Activated naive CD4-positive, alpha-beta T cell treated with anti-CD3 and anti-CD28 coated beads for 36 hours (primary cell): ENCODE measurements around the gene SPATS1. TPM values are rescaled to one million over a fixed set of nuclear protein-coding genes. Genes with fewer than 3 reads are reported as not detected.

Experiments used
- CTCF ChIA-PET: fragments of 350-600 bp; sonication (Branson Sonifier 250); formaldehyde crosslinking; loops from one replicate; lab custom pipeline; 2021; ENCODE audit warnings: antibody characterized with exemption; lab: Charles Lee
- DNase-seq: peaks from one replicate; pipeline ENCODE4 v3.0.0-alpha.2; 2020
- H3K27ac Mint-ChIP-seq: one replicate; pipeline ENCODE4 v1.8.0; 2021; ENCODE audit warnings: mild to moderate bottlenecking, mixed read lengths
- H3K27me3 Mint-ChIP-seq: one replicate; pipeline ENCODE4 v1.8.0; 2021; ENCODE audit warnings: low read depth, mixed read lengths
- H3K36me3 Mint-ChIP-seq: one replicate; pipeline ENCODE4 v1.8.0; 2021; ENCODE audit warnings: low read depth, mixed read lengths
- H3K4me1 Mint-ChIP-seq: one replicate; pipeline ENCODE4 v1.8.0; 2021; ENCODE audit warnings: low read depth, mixed read lengths
- H3K4me3 Mint-ChIP-seq: one replicate; pipeline ENCODE4 v1.8.0; 2021; ENCODE audit warnings: mild to moderate bottlenecking, moderate library complexity, mixed read lengths
- H3K9me3 Mint-ChIP-seq: one replicate; pipeline ENCODE4 v1.8.0; 2021; ENCODE audit warnings: mixed read lengths
- intact Hi-C: fragments of 100-400 bp; cut with micrococcal nuclease; formaldehyde crosslinking; loops from one replicate; pipeline ENCODE4 v1.15.1; 2023
- total RNA-seq, 2 experiments: library from RNA; stranded (reverse); gene quantifications; one replicate each; pipeline ENCODE4 v1.2.3, GENCODE V29; 2021

SPATS1 gene
- total RNA-seq, 2 experiments from 2014 or later: not detected

- Mint-ChIP-seq H3K4me3 (no peak overlapping the region), H3K9me3 (no peaks in the 10 kb centered on the region), H3K36me3 (no peaks in the 10 kb centered on the region), H3K27me3 (peaks cover 1% of the 10 kb centered on the region), H3K4me1 (no peaks in the 10 kb centered on the region), H3K27ac (no peak overlapping the region)
- DNase-seq: no peak
- intact Hi-C loops: no loop called here
- CTCF ChIA-PET: interaction anchor here (0.9 to 1.1 kb wide), 3 partner anchors 13 to 84 kb away, joined by 3 to 4 read pairs (median 3); partner anchors contain the start of gene AARS2
Observed at GRCh38 chr6:44352259-44352658, 9.8 kb downstream of the SPATS1 start.

GRCh38 chr6:44353336-44353735, 10.9 kb downstream of the SPATS1 start:
- Mint-ChIP-seq H3K27ac (no peak overlapping the region), H3K4me3 (no peak overlapping the region), H3K36me3 (no peaks in the 10 kb centered on the region), H3K4me1 (no peaks in the 10 kb centered on the region), H3K9me3 (no peaks in the 10 kb centered on the region), H3K27me3 (peaks cover 5% of the 10 kb centered on the region)
- intact Hi-C loops: no loop called here
- no peak for DNase-seq
- CTCF ChIA-PET: no interaction called here

- CTCF ChIA-PET: interaction anchor here (0.8 kb wide), 1 partner anchor 10 kb away, joined by 3 read pairs; no protein-coding TSS in a partner anchor
- Mint-ChIP-seq H3K4me1 (no peaks in the 10 kb centered on the region), H3K4me3 (no peak overlapping the region), H3K27me3 (peaks cover 5% of the 10 kb centered on the region), H3K27ac (no peak overlapping the region), H3K36me3 (no peaks in the 10 kb centered on the region), H3K9me3 (no peaks in the 10 kb centered on the region)
- DNase-seq: no peak
- intact Hi-C loops: no loop called here
Observed at GRCh38 chr6:44355640-44356039, 13.2 kb downstream of the SPATS1 start.

GRCh38 chr6:44356487-44356886, 14.0 kb downstream of the SPATS1 start:
- Mint-ChIP-seq H3K27ac (no peak overlapping the region), H3K4me3 (no peak overlapping the region), H3K36me3 (no peaks in the 10 kb centered on the region), H3K9me3 (no peaks in the 10 kb centered on the region), H3K27me3 (peaks cover 5% of the 10 kb centered on the region), H3K4me1 (no peaks in the 10 kb centered on the region)
- no peak for DNase-seq
- intact Hi-C loops: no loop called here
- CTCF ChIA-PET: interaction anchor here (0.8 kb wide), 1 partner anchor 9 kb away, joined by 3 read pairs; no protein-coding TSS in a partner anchor

- no peak for DNase-seq
- Mint-ChIP-seq H3K27ac (no peak overlapping the region), H3K4me1 (no peaks in the 10 kb centered on the region), H3K36me3 (no peaks in the 10 kb centered on the region), H3K27me3 (peaks cover 5% of the 10 kb centered on the region), H3K4me3 (no peak overlapping the region), H3K9me3 (no peaks in the 10 kb centered on the region)
- intact Hi-C loops: no loop called here
- CTCF ChIA-PET: no interaction called here
Observed at GRCh38 chr6:44359973-44360372, 17.5 kb downstream of the SPATS1 start.

GRCh38 chr6:44361947-44362346, 19.5 kb downstream of the SPATS1 start:
- Mint-ChIP-seq H3K27me3 (peaks cover 3% of the 10 kb centered on the region), H3K4me1 (no peaks in the 10 kb centered on the region), H3K27ac (no peak overlapping the region), H3K4me3 (no peak overlapping the region), H3K36me3 (no peaks in the 10 kb centered on the region), H3K9me3 (no peaks in the 10 kb centered on the region)
- intact Hi-C loops: no loop called here
- DNase-seq: no peak
- CTCF ChIA-PET: no interaction called here

GRCh38 chr6:44363377-44363926, 21.0 kb downstream of the SPATS1 start:
- no peak overlapping the region for H3K27ac Mint-ChIP-seq
- CTCF ChIA-PET: no interaction called here
- H3K36me3 Mint-ChIP-seq: no peaks in the 10 kb centered on the region
- H3K4me1 Mint-ChIP-seq: no peaks in the 10 kb centered on the region
- no peak overlapping the region for H3K4me3 Mint-ChIP-seq
- intact Hi-C loops: no loop called here
- no peaks in the 10 kb centered on the region for H3K9me3 Mint-ChIP-seq
- peaks cover 2% of the 10 kb centered on the region for H3K27me3 Mint-ChIP-seq
- no peak for DNase-seq

- Mint-ChIP-seq H3K27ac (no peak overlapping the region), H3K36me3 (no peaks in the 10 kb centered on the region), H3K27me3 (peaks cover 4% of the 10 kb centered on the region), H3K4me1 (no peaks in the 10 kb centered on the region), H3K4me3 (no peak overlapping the region), H3K9me3 (no peaks in the 10 kb centered on the region)
- intact Hi-C loops: no loop called here
- CTCF ChIA-PET: interaction anchor here (0.6 kb wide), 1 partner anchor 41 kb away, joined by 3 read pairs; no protein-coding TSS in a partner anchor
- no peak for DNase-seq
Observed at GRCh38 chr6:44366781-44367180, 24.3 kb downstream of the SPATS1 start.

- no peaks in the 10 kb centered on the region for H3K36me3 Mint-ChIP-seq
- no peak overlapping the region for H3K4me3 Mint-ChIP-seq
- intact Hi-C loops: no loop called here
- peak; percentile 12 for DNase-seq
- H3K4me1 Mint-ChIP-seq: no peaks in the 10 kb centered on the region
- H3K27me3 Mint-ChIP-seq: peaks cover 5% of the 10 kb centered on the region
- CTCF ChIA-PET: interaction anchor here (0.6 kb wide), 1 partner anchor 40 kb away, joined by 3 read pairs; no protein-coding TSS in a partner anchor
- H3K27ac Mint-ChIP-seq: no peak overlapping the region
- H3K9me3 Mint-ChIP-seq: no peaks in the 10 kb centered on the region
Observed at GRCh38 chr6:44367681-44368080, 25.2 kb downstream of the SPATS1 start.

- DNase-seq: no peak
- H3K27ac Mint-ChIP-seq: no peak overlapping the region
- H3K4me1 Mint-ChIP-seq: no peaks in the 10 kb centered on the region
- no peak overlapping the region for H3K4me3 Mint-ChIP-seq
- CTCF ChIA-PET: no interaction called here
- no peaks in the 10 kb centered on the region for H3K9me3 Mint-ChIP-seq
- H3K27me3 Mint-ChIP-seq: peaks cover 4% of the 10 kb centered on the region
- no peaks in the 10 kb centered on the region for H3K36me3 Mint-ChIP-seq
- intact Hi-C loops: no loop called here
Observed at GRCh38 chr6:44373051-44373450, 30.6 kb downstream of the SPATS1 start.

GRCh38 chr6:44373787-44374186, 31.3 kb downstream of the SPATS1 start:
- CTCF ChIA-PET: no interaction called here
- intact Hi-C loops: no loop called here
- Mint-ChIP-seq H3K4me3 (no peak overlapping the region), H3K27me3 (peaks cover 2% of the 10 kb centered on the region), H3K36me3 (no peaks in the 10 kb centered on the region), H3K4me1 (no peaks in the 10 kb centered on the region), H3K27ac (no peak overlapping the region), H3K9me3 (no peaks in the 10 kb centered on the region)
- DNase-seq: no peak

GRCh38 chr6:44375071-44375470, 32.6 kb downstream of the SPATS1 start:
- Mint-ChIP-seq H3K9me3 (no peaks in the 10 kb centered on the region), H3K36me3 (no peaks in the 10 kb centered on the region), H3K4me3 (no peak overlapping the region), H3K27ac (no peak overlapping the region), H3K4me1 (no peaks in the 10 kb centered on the region), H3K27me3 (peaks cover 2% of the 10 kb centered on the region)
- no peak for DNase-seq
- CTCF ChIA-PET: interaction anchor here (0.6 kb wide), 1 partner anchor 81 kb away, joined by 4 read pairs; no protein-coding TSS in a partner anchor
- intact Hi-C loops: no loop called here

- H3K36me3 Mint-ChIP-seq: no peaks in the 10 kb centered on the region
- peaks cover 2% of the 10 kb centered on the region for H3K27me3 Mint-ChIP-seq
- no peak overlapping the region for H3K4me3 Mint-ChIP-seq
- CTCF ChIA-PET: no interaction called here
- no peaks in the 10 kb centered on the region for H3K9me3 Mint-ChIP-seq
- H3K27ac Mint-ChIP-seq: no peak overlapping the region
- intact Hi-C loops: no loop called here
- no peak for DNase-seq
- no peaks in the 10 kb centered on the region for H3K4me1 Mint-ChIP-seq
Observed at GRCh38 chr6:44377484-44377883, 35.0 kb downstream of the SPATS1 start.
